HG03139 (cell line): Measurements from ENCODE around the gene KCTD18.
A peak's percentile ranks its signal among the peaks of the same experiment; 100 is the strongest.

Source experiments
- ATAC-seq: cut with Tn5 transposase; IDR thresholded peaks from one replicate; pipeline ENCODE4 v1.9.1; 2021; ENCODE audit not compliant: unreplicated experiment

Gene KCTD18

GRCh38 chr2:200455958-200456421 is 53.9 kb downstream of the KCTD18 start:
- ATAC-seq = peak; percentile 45

- peak; percentile 81 for ATAC-seq
Observed at GRCh38 chr2:200454927-200455801, 54.7 kb downstream of the KCTD18 start.

GRCh38 chr2:200453853-200454534 is 55.9 kb downstream of the KCTD18 start:
- ATAC-seq = no peak

- no peak for ATAC-seq
Observed at GRCh38 chr2:200453142-200453852, 56.6 kb downstream of the KCTD18 start.

- ATAC-seq = no peak
Observed at GRCh38 chr2:200452377-200452776, 57.5 kb downstream of the KCTD18 start.

DNA sequence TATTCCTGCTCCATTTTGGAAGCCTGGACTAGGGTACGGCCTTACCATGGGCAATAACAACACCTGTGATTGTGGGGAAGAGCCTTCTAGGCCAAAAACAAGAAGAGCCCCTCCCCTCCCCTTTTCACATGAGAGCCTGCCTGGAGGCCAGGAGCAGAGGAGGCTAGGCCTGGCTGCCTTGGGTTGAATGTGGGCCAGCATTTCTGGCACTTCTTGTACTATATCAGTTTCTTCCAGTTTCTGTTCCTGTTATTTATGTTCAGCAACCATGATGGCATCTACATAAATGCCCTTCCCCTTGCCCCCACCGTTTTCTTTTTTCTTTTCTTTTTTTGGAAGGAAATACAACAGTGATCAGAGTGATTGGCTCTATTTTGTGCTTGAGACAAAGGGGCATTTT is 58.4 kb downstream of the KCTD18 start:
- ATAC-seq = no peak

DNA sequence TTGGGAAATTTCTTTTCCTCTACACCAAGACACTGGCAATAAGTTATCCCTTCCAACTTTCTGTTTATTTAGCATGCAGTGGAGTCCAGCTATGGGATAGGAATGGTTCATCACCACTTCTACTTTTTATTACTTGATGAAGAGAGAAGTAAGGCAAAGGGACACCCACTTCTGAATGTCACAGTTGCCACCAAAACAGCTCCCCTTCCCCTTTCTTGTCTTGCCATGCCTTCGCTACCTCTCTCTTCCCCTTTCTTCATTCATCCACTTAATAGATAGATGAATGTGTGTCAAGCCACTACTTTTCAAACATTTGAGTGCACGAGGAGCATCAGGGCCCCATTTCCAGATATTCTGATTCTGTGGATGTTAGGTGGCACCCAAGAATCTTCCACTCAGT is 59.6 kb downstream of the KCTD18 start:
- no peak for ATAC-seq

DNA sequence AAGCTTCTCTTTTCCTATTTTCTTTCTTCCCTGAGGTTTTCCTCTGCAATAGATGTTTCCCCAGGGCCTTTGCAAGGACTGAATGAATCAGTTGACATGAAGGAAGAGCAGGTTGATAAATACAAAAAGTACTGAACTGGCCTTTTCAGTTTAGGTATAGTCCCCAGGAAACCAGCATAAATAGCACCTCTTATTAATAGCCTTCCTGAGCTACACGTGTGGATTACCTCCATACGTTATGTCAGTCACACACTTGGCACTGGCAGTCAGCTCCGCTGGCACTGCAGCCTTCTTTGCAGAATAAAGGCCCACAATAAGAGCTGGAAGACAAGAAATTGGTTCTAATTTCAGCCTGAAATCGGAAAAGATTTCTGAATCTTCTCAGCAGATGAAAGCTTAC is 60.7 kb downstream of the KCTD18 start:
- no peak for ATAC-seq

GRCh38 chr2:200448455-200448854 is 61.4 kb downstream of the KCTD18 start:
- no peak for ATAC-seq

DNA sequence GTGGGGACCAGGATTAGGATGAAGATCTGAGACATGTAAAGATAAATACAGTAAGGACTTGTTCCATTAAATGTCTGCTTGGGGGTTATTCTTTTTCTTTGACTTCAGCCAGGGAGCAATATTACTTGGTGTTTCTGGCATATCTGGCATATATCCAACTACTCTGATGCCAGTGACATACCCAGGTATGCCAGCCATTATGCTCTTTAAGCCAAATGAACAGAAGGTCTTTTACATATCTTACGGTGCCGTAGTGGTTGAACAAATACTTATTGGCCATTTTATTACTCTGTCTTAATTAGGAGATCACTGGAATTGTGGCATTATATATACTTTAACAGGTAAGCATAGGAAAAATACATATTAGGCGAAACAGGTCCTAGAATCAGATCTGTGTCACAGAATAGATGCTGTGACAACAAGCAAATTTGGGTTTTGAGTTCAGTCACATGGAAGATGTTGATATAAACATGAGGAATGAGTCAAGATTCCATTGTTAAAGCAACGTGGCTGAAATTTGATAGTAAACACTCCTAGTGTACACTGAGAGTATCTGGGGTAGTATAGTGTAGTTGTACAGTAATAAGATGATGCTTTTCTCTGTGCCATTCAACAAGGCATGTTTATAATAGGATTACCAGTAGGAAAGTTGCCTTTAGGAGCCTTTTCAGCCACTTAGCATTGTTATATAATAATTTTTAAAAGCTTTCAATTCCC is 62.6 kb downstream of the KCTD18 start:
- ATAC-seq = no peak

- no peak for ATAC-seq
Observed at GRCh38 chr2:200446612-200447011, 63.3 kb downstream of the KCTD18 start.

- ATAC-seq = no peak
Observed at GRCh38 chr2:200445284-200445683, 64.6 kb downstream of the KCTD18 start.

DNA sequence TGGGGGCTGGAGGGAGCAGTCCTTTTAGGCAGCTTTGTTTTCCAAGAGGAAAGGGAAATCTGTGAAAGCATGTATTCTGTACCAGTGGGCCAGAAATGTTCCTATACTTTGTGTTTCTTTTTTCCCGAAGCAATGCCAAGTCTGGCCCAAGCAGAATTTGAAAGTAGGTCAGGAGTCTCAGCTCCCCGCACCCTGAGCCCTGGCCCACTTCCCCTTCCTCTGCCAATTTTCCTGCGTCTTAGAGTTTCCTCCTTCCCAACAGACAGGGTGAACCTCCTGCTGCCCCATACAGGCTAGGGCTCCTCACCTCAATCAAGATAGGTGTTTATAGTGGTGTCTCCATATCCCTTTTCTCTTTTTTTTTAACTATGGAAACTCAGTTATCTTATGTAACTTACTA is 65.3 kb downstream of the KCTD18 start:
- no peak for ATAC-seq

DNA sequence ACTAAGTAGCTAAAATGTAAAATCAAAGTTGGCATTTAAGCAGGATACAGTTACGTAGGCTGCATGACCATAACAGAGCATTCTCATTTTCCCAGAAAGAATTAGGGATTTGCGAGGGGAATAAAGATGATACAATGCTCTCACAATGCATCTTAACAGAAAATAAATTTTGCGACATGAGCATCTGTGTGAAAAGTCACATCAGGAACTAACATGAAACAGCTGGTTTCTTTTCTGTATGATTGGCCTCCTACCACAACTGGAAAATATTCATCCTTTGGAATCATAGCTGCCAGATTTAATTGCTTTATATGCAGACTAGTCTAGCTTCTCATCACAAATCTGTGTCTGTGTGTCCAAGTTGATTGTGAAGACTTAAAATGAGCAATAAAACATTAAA is 66.0 kb downstream of the KCTD18 start:
- no peak for ATAC-seq

DNA sequence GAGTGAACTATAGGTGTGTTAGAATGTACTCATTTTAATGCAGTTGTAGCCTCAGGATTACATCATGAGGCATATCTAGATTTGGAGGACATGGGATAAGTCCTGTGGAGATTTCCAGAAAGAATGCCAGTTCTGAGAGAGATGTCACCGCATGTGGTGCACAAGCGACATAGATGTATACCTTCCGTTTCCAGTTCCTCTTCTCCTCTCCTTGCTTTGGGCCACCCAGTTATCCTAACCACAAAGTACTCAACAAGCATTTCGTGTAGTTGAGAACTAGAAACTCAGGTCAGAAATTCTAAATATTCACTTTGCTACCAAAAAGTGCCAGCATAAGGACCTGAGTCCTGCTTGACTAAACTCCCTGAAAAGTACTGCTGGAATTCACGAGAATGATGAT is 66.5 kb downstream of the KCTD18 start:
- no peak for ATAC-seq

GRCh38 chr2:200442471-200442870 is 67.4 kb downstream of the KCTD18 start:
- no peak for ATAC-seq

GRCh38 chr2:200439981-200440380 is 69.9 kb downstream of the KCTD18 start:
- no peak for ATAC-seq
